PFSK-1 (cell line): Measurements from ENCODE around the gene TCP11L2.

Experiments
- FOXP2 ChIP-seq: optimal IDR thresholded peaks from 2 replicates; pipeline ENCODE3; 2011; ENCODE audit warnings: borderline replicate concordance, control low read depth, inconsistent platforms; ENCODE audit not compliant: insufficient read depth; ENCODE audit errors: extremely low read length, extremely low read depth
- POLR2AphosphoS5 ChIP-seq: IDR thresholded peaks from 2 replicates; pipeline ENCODE4 v1.6.1; 2012; ENCODE audit warnings: low read depth, mild to moderate bottlenecking, control low read depth, low read length, moderate library complexity
- REST ChIP-seq, 2 experiments: IDR thresholded peaks; 2 replicates each; pipeline versions ENCODE4 v1.6.1 to v1.8.0; 2011 to 2012; ENCODE audit warnings: low read depth in 2 of 2, low read length in 2 of 2, control low read depth in 1 of 2, inconsistent platforms in 1 of 2, mild to moderate bottlenecking in 1 of 2, moderate library complexity in 1 of 2; ENCODE audit not compliant: insufficient read depth in 1 of 2
- SIN3A ChIP-seq: IDR thresholded peaks from 2 replicates; pipeline ENCODE4 v1.6.1; 2012; ENCODE audit warnings: mild to moderate bottlenecking, low read length, moderate library complexity, borderline replicate concordance; ENCODE audit not compliant: insufficient read depth
- TAF1 ChIP-seq: IDR thresholded peaks from 2 replicates; pipeline ENCODE4 v1.6.1; 2012; ENCODE audit warnings: low read length, control low read depth, borderline replicate concordance; ENCODE audit not compliant: insufficient read depth

Gene TCP11L2

DNA sequence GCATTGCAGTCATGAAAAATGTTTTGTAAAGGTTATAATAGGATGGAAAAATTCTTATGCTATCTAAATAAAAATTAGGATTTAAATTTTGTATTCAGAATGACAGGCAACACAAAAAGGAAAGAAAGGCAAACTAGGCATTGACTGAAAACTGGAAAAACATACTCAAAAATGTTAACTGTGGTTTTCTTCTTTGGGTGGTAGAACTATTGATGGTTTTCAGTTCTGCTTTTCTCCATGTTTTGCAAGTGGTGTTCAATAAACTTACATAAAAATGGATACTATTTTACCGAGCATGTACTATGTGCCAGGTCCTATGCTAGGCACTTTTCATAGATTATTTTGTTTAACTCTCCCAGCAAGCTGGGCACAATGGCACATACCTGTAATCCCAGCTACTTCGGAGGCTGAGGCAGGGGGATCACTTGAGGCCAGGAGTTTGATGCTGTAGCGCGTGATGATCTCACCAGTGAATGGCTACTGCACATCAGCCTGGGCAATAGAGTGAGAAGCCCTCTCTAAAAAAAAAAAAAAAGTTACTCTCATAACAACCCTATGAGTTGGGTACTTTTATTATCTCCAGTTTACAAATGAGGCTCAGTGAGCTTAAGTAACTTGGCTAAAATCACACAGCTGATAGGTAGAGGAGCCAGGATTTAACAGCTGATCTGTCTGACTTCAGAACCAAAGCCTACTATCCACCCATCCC is 26.3 kb upstream of the TCP11L2 start:
- TF ChIP-seq TAF1 = no peak
- TF ChIP-seq REST (IDR thresholded peaks at IDR 0.05; ENCODE audit: insufficient read depth in 1 of 2, low read depth in 2 of 2, low read length in 2 of 2) = no peak
- TF ChIP-seq FOXP2 = no peak
- no peak for TF ChIP-seq SIN3A
- TF ChIP-seq POLR2AphosphoS5 = no peak

DNA sequence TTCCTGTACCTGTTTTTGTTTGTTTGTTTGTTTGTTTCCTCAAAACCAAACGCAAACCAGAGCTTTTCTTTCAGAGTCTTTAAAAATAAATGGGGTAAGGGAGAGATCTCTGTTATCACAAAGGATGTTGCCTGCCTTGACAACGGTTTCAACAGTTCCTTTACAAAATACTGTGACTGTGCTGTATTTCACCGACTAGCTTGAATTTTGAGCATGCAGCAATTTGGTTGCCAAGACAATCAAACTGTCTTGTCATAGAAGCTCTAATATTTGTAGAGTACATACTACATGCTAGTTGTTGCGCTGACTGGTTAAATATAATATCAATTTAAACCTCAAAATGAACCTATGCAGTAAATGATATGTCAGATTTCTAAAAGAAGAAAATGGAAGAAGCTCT is 22.4 kb upstream of the TCP11L2 start:
- TF ChIP-seq TAF1 = no peak
- no peak for TF ChIP-seq POLR2AphosphoS5

- TF ChIP-seq FOXP2 (no peak), POLR2AphosphoS5 (no peak), SIN3A (no peak), REST (IDR thresholded peaks at IDR 0.05; ENCODE audit: insufficient read depth in 1 of 2, low read depth in 2 of 2, low read length in 2 of 2) (no peak), TAF1 (no peak)
Observed at GRCh38 chr12:106281056-106281782, 21.3 kb upstream of the TCP11L2 start.

GRCh38 chr12:106281804-106282203 is 20.7 kb upstream of the TCP11L2 start:
- TF ChIP-seq REST (IDR thresholded peaks at IDR 0.05; ENCODE audit: insufficient read depth in 1 of 2, low read depth in 2 of 2, low read length in 2 of 2) = no peak
- TF ChIP-seq TAF1 = no peak
- TF ChIP-seq FOXP2 = no peak
- no peak for TF ChIP-seq POLR2AphosphoS5
- TF ChIP-seq SIN3A = no peak

DNA sequence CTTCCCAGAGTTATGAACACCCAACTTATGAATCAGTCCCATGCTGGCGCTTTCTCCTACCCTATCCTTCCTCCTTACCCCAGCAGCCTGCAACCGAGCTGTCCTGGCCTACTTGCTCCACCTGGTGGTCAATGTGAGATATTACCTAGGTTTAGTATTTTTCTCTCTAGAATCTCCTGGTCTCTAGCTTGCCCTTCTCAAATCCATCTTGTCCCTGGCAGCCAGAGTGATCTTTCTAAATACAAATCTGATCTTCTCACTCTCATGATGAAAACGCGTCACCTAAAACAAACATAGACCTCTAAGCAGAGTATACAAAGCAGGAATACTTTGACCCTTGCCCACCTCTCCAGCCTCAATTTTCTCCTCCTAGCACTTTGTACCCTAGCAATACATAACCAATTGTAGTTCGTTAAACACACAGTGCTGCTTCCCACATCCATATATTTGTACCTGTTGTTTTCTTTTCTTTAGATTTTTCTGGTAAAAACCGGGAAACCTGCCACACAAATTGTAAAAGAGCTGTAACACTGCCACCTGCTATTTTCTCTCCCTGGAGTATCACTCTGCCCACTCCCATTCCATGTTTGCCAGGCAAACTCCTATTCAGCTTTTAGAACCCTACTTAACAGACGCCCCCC is 20.0 kb upstream of the TCP11L2 start:
- TF ChIP-seq FOXP2 (no peak), REST (IDR thresholded peaks at IDR 0.05; ENCODE audit: insufficient read depth in 1 of 2, low read depth in 2 of 2, low read length in 2 of 2) (no peak), POLR2AphosphoS5 (no peak), TAF1 (no peak), SIN3A (no peak)
